Mesenchymal stem cell (in vitro differentiated cells and primary cell): ENCODE results near the gene USH2A.

Source experiments
- DNase-seq: peaks from one replicate; pipeline ENCODE4 v3.0.0-alpha.2; 2013
- H2AFZ ChIP-seq: one replicate; pipeline ENCODE4 v1.6.1; 2013; ENCODE audit warnings: low read depth, mild to moderate bottlenecking, control low read depth, inconsistent platforms, low read length, moderate library complexity
- H2AK5ac ChIP-seq: 2 replicates; pipeline ENCODE4 v1.6.1; 2013; ENCODE audit warnings: low read length, moderate library complexity, mild to moderate bottlenecking, inconsistent platforms; ENCODE audit not compliant: severe bottlenecking
- H2BK120ac ChIP-seq: one replicate; pipeline ENCODE4 v1.6.1; 2013; ENCODE audit warnings: low read depth, mild to moderate bottlenecking, inconsistent platforms, low read length, moderate library complexity
- H2BK12ac ChIP-seq, 2 experiments: one replicate each; pipeline ENCODE4 v1.6.1; 2013; ENCODE audit warnings: inconsistent platforms in 2 of 2, low read length in 2 of 2, mild to moderate bottlenecking in 2 of 2, moderate library complexity in 2 of 2, control low read depth in 1 of 2
- H2BK15ac ChIP-seq: one replicate; pipeline ENCODE4 v1.6.1; 2013; ENCODE audit warnings: mild to moderate bottlenecking, low read depth, inconsistent platforms; ENCODE audit not compliant: poor library complexity, severe bottlenecking
- H2BK5ac ChIP-seq: 2 replicates; pipeline ENCODE4 v1.6.1; 2013; ENCODE audit warnings: low read depth, mild to moderate bottlenecking, low read length, control low read depth, inconsistent platforms; ENCODE audit not compliant: poor library complexity, severe bottlenecking
- H3K14ac ChIP-seq, 2 experiments: one replicate each; pipeline ENCODE4 v1.6.1; 2013; ENCODE audit warnings: inconsistent platforms in 2 of 2, low read length in 2 of 2, control low read depth in 1 of 2, mild to moderate bottlenecking in 1 of 2, moderate library complexity in 1 of 2
- H3K18ac ChIP-seq, 2 experiments: one replicate each; pipeline ENCODE4 v1.6.1; 2013; ENCODE audit warnings: inconsistent platforms in 2 of 2, low read length in 2 of 2, control low read depth in 1 of 2, low read depth in 1 of 2, mild to moderate bottlenecking in 1 of 2
- H3K23ac ChIP-seq, 2 experiments: one replicate each; pipeline ENCODE4 v1.6.1; 2013; ENCODE audit warnings: inconsistent platforms in 2 of 2, low read length in 2 of 2, mild to moderate bottlenecking in 2 of 2, moderate library complexity in 2 of 2, control low read depth in 1 of 2
- H3K27ac ChIP-seq: 2 replicates; pipeline ENCODE4 v1.5.1; 2013; ENCODE audit warnings: mild to moderate bottlenecking, moderate library complexity, low read length, control low read depth, inconsistent platforms; ENCODE audit not compliant: poor library complexity, severe bottlenecking
- H3K27me3 ChIP-seq, 2 experiments: 2 replicates each; pipeline versions ENCODE4 v1.6.1 to v1.7.0; 2013; ENCODE audit warnings: low read length in 2 of 2, mild to moderate bottlenecking in 2 of 2, moderate library complexity in 2 of 2, control low read depth in 1 of 2, inconsistent platforms in 1 of 2; ENCODE audit not compliant: control insufficient read depth in 1 of 2, insufficient read depth in 1 of 2
- H3K36me3 ChIP-seq, 2 experiments: 2 replicates each; pipeline versions ENCODE4 v1.6.1 to v1.7.0; 2013; ENCODE audit warnings: low read length in 2 of 2, control low read depth in 1 of 2, inconsistent platforms in 1 of 2, low read depth in 1 of 2, mild to moderate bottlenecking in 1 of 2; ENCODE audit not compliant: insufficient read depth in 2 of 2, control insufficient read depth in 1 of 2
- H3K4ac ChIP-seq, 2 experiments: one replicate each; pipeline ENCODE4 v1.6.1; 2013; ENCODE audit warnings: inconsistent platforms in 2 of 2, low read length in 2 of 2, mild to moderate bottlenecking in 2 of 2, moderate library complexity in 2 of 2, control low read depth in 1 of 2, low read depth in 1 of 2
- H3K4me1 ChIP-seq: 2 replicates; pipeline ENCODE4 v1.6.1; 2013; ENCODE audit warnings: low read depth, low read length, control low read depth; ENCODE audit not compliant: control insufficient read depth, insufficient read depth
- H3K4me2 ChIP-seq: 2 replicates; pipeline ENCODE4 v1.6.1; 2013; ENCODE audit warnings: low read length, mild to moderate bottlenecking, inconsistent platforms; ENCODE audit not compliant: poor library complexity, severe bottlenecking
- H3K4me3 ChIP-seq, 2 experiments: 2 replicates each; pipeline versions ENCODE4 v1.5.1 to v1.7.0; 2013; ENCODE audit warnings: low read length in 2 of 2, mild to moderate bottlenecking in 2 of 2, control low read depth in 1 of 2, low read depth in 1 of 2; ENCODE audit not compliant: insufficient read depth in 1 of 2
- H3K79me1 ChIP-seq: replicated peaks from 2 replicates; pipeline ENCODE4 v1.6.1; 2013; ENCODE audit warnings: mild to moderate bottlenecking, control low read depth, low read length, inconsistent platforms; ENCODE audit not compliant: poor library complexity, severe bottlenecking
- H3K9ac ChIP-seq: 2 replicates; pipeline ENCODE4 v1.7.0; 2013; ENCODE audit warnings: mild to moderate bottlenecking, low read length, moderate library complexity
- H3K9me3 ChIP-seq: 2 replicates; pipeline ENCODE4 v1.7.0; 2013; ENCODE audit warnings: mild to moderate bottlenecking, low read length; ENCODE audit not compliant: control insufficient read depth
- H4K8ac ChIP-seq: one replicate; pipeline ENCODE4 v1.6.1; 2013; ENCODE audit warnings: inconsistent platforms, mild to moderate bottlenecking, low read length, moderate library complexity
- H4K91ac ChIP-seq: one replicate; pipeline ENCODE4 v1.6.1; 2013; ENCODE audit warnings: mild to moderate bottlenecking, low read length, inconsistent platforms
- WGBS: methylation state at CpG from one replicate; pipeline ENCODE4 v1.1.7; 2013; ENCODE audit warnings: mixed read lengths; 5-methylcytosine and 5-hydroxymethylcytosine counted together

Gene USH2A

GRCh38 chr1:215824245-215824644 is 599.0 kb downstream of the USH2A start:
- Histone ChIP-seq H3K36me3 (no peaks in the 10 kb centered on the region), H3K4ac (no peak overlapping the region), H3K4me3 (no peak overlapping the region), H2BK5ac (no peak overlapping the region), H3K14ac (no peak overlapping the region), H3K9me3 (no peaks in the 10 kb centered on the region), H4K8ac (no peak overlapping the region), H3K18ac (no peak overlapping the region), H2BK120ac (no peak overlapping the region), H4K91ac (no peak overlapping the region), H3K79me1 (no peaks in the 10 kb centered on the region), H3K4me2 (no peak overlapping the region), H3K27me3 (no peaks in the 10 kb centered on the region), H3K4me1 (no peaks in the 10 kb centered on the region), H3K9ac (no peak overlapping the region), H2BK12ac (no peak overlapping the region), H3K23ac (no peak overlapping the region), H2BK15ac (no peak overlapping the region), H2AK5ac (no peak overlapping the region), H3K27ac (no peak overlapping the region), H2AFZ (no peak overlapping the region)
- DNase-seq: peak; percentile 23

- Histone ChIP-seq H3K4me2 (no peak overlapping the region), H3K9ac (no peak overlapping the region), H2BK12ac (no peak overlapping the region), H3K18ac (no peak overlapping the region), H3K14ac (no peak overlapping the region), H2BK120ac (no peak overlapping the region), H2AK5ac (no peak overlapping the region), H2AFZ (no peak overlapping the region), H3K27ac (no peak overlapping the region), H3K4me3 (no peak overlapping the region), H3K36me3 (no peaks in the 10 kb centered on the region), H3K9me3 (no peaks in the 10 kb centered on the region), H3K27me3 (no peaks in the 10 kb centered on the region), H3K23ac (no peak overlapping the region), H3K4ac (no peak overlapping the region), H3K4me1 (no peaks in the 10 kb centered on the region), H3K79me1 (no peaks in the 10 kb centered on the region), H2BK5ac (no peak overlapping the region), H2BK15ac (no peak overlapping the region), H4K91ac (no peak overlapping the region), H4K8ac (no peak overlapping the region)
- peak; percentile 12 for DNase-seq
- WGBS: no CpG with 5 or more reads among the region's 2 CpGs
These were observed 604.1 kb downstream of the USH2A start for GRCh38 chr1:215819114-215819513.

- H2AK5ac ChIP-seq: no peak overlapping the region
- no peak overlapping the region for H3K27ac ChIP-seq
- H3K27me3 ChIP-seq: no peaks in the 10 kb centered on the region
- H3K4me1 ChIP-seq: no peaks in the 10 kb centered on the region
- H3K79me1 ChIP-seq: no peaks in the 10 kb centered on the region
- no peak for DNase-seq
- H2BK12ac ChIP-seq: no peak overlapping the region
- no peak overlapping the region for H3K18ac ChIP-seq
- H3K36me3 ChIP-seq: no peaks in the 10 kb centered on the region
- no peak overlapping the region for H2AFZ ChIP-seq
- no peak overlapping the region for H2BK15ac ChIP-seq
- H3K23ac ChIP-seq: no peak overlapping the region
- no CpG with 5 or more reads among the region's 1 CpG for WGBS
- H3K9me3 ChIP-seq: peaks cover 4% of the 10 kb centered on the region
- no peak overlapping the region for H4K91ac ChIP-seq
- H3K4ac ChIP-seq: no peak overlapping the region
- H3K4me2 ChIP-seq: no peak overlapping the region
- no peak overlapping the region for H3K9ac ChIP-seq
- no peak overlapping the region for H2BK5ac ChIP-seq
- H4K8ac ChIP-seq: no peak overlapping the region
- H3K14ac ChIP-seq: no peak overlapping the region
- H3K4me3 ChIP-seq: no peak overlapping the region
- no peak overlapping the region for H2BK120ac ChIP-seq
These were observed 615.3 kb downstream of the USH2A start for GRCh38 chr1:215807911-215808436.

GRCh38 chr1:215807218-215807617 is 616.0 kb downstream of the USH2A start:
- no peak overlapping the region for H3K23ac ChIP-seq
- no peak overlapping the region for H2BK12ac ChIP-seq
- H4K91ac ChIP-seq: no peak overlapping the region
- no peak overlapping the region for H3K9ac ChIP-seq
- 60% methylated on average over 1 of the region's 4 CpGs for WGBS
- H3K36me3 ChIP-seq: no peaks in the 10 kb centered on the region
- DNase-seq: no peak
- no peak overlapping the region for H3K27ac ChIP-seq
- H4K8ac ChIP-seq: no peak overlapping the region
- no peaks in the 10 kb centered on the region for H3K27me3 ChIP-seq
- no peak overlapping the region for H3K14ac ChIP-seq
- no peaks in the 10 kb centered on the region for H3K4me1 ChIP-seq
- no peak overlapping the region for H3K4ac ChIP-seq
- no peak overlapping the region for H2AFZ ChIP-seq
- no peak overlapping the region for H2BK5ac ChIP-seq
- H3K4me3 ChIP-seq: no peak overlapping the region
- no peak overlapping the region for H2BK15ac ChIP-seq
- no peak overlapping the region for H2AK5ac ChIP-seq
- H3K18ac ChIP-seq: no peak overlapping the region
- H3K79me1 ChIP-seq: no peaks in the 10 kb centered on the region
- no peak overlapping the region for H2BK120ac ChIP-seq
- H3K4me2 ChIP-seq: no peak overlapping the region
- H3K9me3 ChIP-seq: no peaks in the 10 kb centered on the region
